Omental fat pad (tissue), 4 donors: Measurements from ENCODE around the gene RBBP5. TPM values are rescaled to one million over a fixed set of nuclear protein-coding genes. Genes with fewer than 3 reads are reported as not detected.
A peak's percentile ranks its signal among the peaks of the same experiment; 100 is the strongest.

Experiments used
- ATAC-seq: fragments of 150-250 bp; one replicate; pipeline ENCODE4 v1.9.1; 2016; ENCODE audit warnings: mild to moderate bottlenecking, moderate library complexity; ENCODE audit not compliant: low FRiP score
- DNase-seq: peaks from one replicate; pipeline ENCODE4 v3.0.0-alpha.2; 2019; ENCODE audit warnings: low spot score
- CTCF ChIP-seq, 3 donors: fragments of 450-650 bp; IDR thresholded peaks; one replicate each; pipeline ENCODE4 v1.5.1; 2016 to 2017; ENCODE audit warnings: antibody characterized with exemption in 3 of 3, mild to moderate bottlenecking in 3 of 3, moderate library complexity in 2 of 3
- total RNA-seq, 4 donors: library from RNA; depleted of rRNA; stranded (reverse); fragments of >200 nt; gene quantifications; one replicate each; pipeline ENCODE4 v1.1.0, GENCODE V29; 2016

RBBP5 gene
- total RNA-seq, result 10 to 100 TPM; 11.9 to 15.6 (median 12.8) TPM

GRCh38 chr1:205121660-205122488 is at the start of gene RBBP5:
RBBP5 (minus strand) TSS chr1:205121978; CDS start chr1:205121873, 105 bp downstream.
- ATAC-seq (peak; percentile 100), DNase-seq (peak; percentile 82)
- TF ChIP-seq CTCF (IDR thresholded peaks at IDR 0.05), result no peak

- no peak for ATAC-seq
- no peak for TF ChIP-seq CTCF (IDR thresholded peaks at IDR 0.05)
- no peak for DNase-seq
Observed at GRCh38 chr1:205171369-205171768, 49.6 kb upstream of the RBBP5 start.

GRCh38 chr1:205170532-205171269 is 48.9 kb upstream of the RBBP5 start:
- TF ChIP-seq CTCF (IDR thresholded peaks at IDR 0.05), result no peak

GRCh38 chr1:205169248-205169647 is 47.5 kb upstream of the RBBP5 start:
- no peak for TF ChIP-seq CTCF (IDR thresholded peaks at IDR 0.05)
- ATAC-seq (no peak), DNase-seq (no peak)

More at GRCh38 chr1:205170532-205171269, 48.9 kb upstream of the RBBP5 start:
- no peak for DNase-seq
- no peak for ATAC-seq

- ATAC-seq, result no peak
- TF ChIP-seq CTCF (IDR thresholded peaks at IDR 0.05), result no peak
Observed at GRCh38 chr1:205168291-205168690, 46.5 kb upstream of the RBBP5 start.

GRCh38 chr1:205162301-205162700 is 40.5 kb upstream of the RBBP5 start:
- TF ChIP-seq CTCF (IDR thresholded peaks at IDR 0.05), result no peak

More at GRCh38 chr1:205168291-205168690, 46.5 kb upstream of the RBBP5 start:
- DNase-seq, result no peak

More at GRCh38 chr1:205162301-205162700, 40.5 kb upstream of the RBBP5 start:
- ATAC-seq (no peak), DNase-seq (no peak)
